ENCODE results near the gene SPATA31D1.
A peak's percentile ranks its signal among the peaks of the same experiment; 100 is the strongest.
"Not testable (repeated sequence)": the region's sequence is repeated elsewhere in the genome, so short reads cannot be mapped to it uniquely, and the experiment has no call there.

SPATA31D1 gene

DNA sequence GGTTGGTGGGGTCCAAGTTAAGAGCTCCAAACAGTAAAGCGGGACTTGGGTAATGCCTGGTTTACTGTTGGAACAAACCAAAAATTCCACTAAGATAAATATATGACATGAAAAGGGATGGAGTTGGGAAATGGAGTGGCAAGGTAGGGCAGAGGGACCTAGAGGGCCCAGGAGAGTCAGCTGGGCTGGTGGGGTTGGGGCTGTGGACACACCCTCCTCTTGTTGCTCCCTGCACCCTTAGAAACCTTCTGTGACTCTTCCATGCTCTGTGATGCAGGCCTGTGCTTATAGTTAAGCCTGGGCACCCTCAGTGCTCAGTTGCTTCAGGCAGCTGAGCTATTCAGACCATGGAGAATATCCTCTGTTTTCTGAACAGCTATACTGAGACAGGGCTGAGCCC lies at the start of gene SPATA31D1:
TSS of gene SPATA31D1 (plus strand) at position 301 of the 400 bp plus-strand sequence. CDS start at position 348, 47 bp downstream.
- DNase-seq (ENCODE audit: low read depth); H3K4me3 ChIP-seq (ENCODE audit: low read length): not testable (repeated sequence)

DNA sequence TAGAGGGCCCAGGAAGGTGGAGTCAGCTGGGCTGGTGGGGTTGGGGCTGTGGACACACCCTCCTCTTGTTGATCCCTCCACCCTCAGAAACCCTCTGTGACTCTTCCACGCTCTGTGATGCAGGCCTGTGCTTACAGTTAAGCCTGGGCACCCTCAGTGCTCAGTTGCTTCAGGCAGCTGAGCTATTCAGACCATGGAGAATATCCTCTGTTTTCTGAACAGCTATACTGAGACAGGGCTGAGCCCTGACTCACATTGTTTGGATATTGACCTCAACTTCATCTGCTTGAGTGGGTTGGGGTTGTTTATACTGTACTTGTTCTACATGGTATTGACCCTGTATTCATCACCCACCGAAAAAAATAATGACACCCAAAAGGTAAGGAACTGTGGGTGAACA lies 45.2 kb upstream of the SPATA31D1 start, which contains the start of gene SPATA31D3:
TSS of gene SPATA31D3 (plus strand) at position 108 of the 400 bp plus-strand sequence. CDS start at position 194, 86 bp downstream.
- H3K4me3 ChIP-seq (ENCODE audit: low read length); DNase-seq (ENCODE audit: low read depth): not testable (repeated sequence)

GRCh38 chr9:81948650-81949049 lies 39.9 kb upstream of the SPATA31D1 start:
- DNase-seq (ENCODE audit: low read depth); H3K4me3 ChIP-seq (ENCODE audit: low read length): not testable (repeated sequence)

DNA sequence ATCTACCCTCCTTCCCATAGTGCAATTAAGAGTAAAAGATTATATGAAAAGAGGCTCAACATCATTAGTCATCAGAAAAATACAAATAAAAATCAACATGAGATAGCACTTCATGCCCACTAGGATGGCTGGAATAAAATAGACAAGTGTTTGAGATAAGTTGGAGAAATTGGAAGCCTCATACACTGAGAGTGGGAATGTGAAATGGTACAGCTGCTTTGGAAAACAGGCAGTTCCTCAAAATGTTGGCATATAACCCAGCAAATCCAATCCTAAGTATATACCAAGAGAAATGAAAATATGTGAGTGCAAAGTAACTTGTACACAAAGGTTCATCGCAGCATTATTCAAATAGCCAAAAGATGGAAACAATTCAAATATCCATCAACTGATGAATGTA lies 35.5 kb upstream of the SPATA31D1 start:
- no peak overlapping the region for H3K4me3 ChIP-seq (ENCODE audit: low read length)
- no peak for TF ChIP-seq CTCF (IDR thresholded peaks at IDR 0.05; ENCODE audit: insufficient read depth, low read depth, low read length, missing control alignments)
- no peak for DNase-seq (ENCODE audit: low read depth)

DNA sequence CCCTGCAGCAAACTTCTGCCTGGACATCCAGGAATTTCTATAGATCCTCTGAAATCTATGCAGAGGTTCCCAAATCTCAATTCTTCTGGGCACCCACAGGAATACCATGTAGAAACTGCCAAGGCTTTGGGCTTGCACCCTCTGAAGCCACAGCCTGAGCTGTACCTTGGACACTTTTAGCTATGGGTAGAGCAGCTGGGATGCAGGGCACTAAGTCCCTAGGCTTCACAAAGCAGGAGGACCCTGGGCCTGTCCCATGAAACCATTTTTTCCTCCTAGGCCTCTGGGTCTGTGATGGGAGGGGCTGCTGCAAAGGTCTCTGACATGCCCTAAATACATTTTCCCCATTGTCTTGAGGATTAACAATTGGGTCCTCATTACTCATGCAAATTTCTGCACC lies 32.9 kb upstream of the SPATA31D1 start:
- DNase-seq (ENCODE audit: low read depth), result no peak
- no peak for TF ChIP-seq CTCF (IDR thresholded peaks at IDR 0.05; ENCODE audit: insufficient read depth, low read depth, low read length, missing control alignments)
- no peak overlapping the region for H3K4me3 ChIP-seq (ENCODE audit: low read length)

DNA sequence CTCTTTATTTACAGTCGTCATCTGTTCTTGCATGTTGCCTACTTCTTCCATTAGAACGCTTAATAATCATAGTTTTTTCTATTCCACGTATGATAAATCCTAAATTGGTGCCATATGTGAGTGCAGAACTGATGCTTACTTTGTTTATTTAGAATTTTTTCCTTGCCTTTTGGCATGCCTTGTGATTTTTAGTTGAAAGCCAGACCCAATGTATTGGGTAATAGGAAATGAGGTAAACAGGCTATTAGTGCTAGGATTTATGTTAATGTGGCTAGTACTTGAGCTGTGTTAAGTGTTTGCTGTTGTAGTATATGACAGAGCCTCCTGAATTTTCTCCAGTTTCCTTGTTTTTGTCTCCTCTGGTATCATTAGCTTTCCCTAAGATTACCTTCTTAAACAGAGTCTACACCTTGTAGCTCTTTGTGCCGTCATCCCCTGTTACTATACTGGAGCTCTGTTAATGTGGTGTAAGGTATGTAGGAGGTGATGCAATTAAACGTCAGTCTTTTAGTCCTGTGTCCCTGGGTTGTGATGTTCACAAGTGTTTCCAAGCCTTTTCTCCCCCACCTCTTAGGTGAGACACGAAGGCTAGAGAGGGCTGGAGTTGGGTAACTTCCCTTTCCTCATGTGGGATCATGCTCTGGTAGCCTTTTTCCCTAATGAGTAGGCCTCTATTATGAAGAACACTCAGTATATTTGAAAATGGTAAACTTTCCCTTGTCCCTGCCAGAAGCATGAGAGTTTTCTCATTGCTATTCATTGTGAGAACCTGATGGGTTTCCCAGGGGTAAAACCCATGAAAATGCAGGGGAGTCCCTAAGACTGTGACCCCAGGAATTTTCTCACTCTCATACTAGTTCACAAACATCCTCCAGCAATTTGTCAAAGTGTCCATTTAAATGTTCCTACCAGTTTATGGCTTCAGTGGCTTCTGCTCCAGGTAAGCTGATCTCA lies 24.1 kb upstream of the SPATA31D1 start:
- no peak for DNase-seq (ENCODE audit: low read depth)
- H3K4me3 ChIP-seq (ENCODE audit: low read length), result no peak overlapping the region
- TF ChIP-seq CTCF (IDR thresholded peaks at IDR 0.05; ENCODE audit: insufficient read depth, low read depth, low read length, missing control alignments), result no peak

DNA sequence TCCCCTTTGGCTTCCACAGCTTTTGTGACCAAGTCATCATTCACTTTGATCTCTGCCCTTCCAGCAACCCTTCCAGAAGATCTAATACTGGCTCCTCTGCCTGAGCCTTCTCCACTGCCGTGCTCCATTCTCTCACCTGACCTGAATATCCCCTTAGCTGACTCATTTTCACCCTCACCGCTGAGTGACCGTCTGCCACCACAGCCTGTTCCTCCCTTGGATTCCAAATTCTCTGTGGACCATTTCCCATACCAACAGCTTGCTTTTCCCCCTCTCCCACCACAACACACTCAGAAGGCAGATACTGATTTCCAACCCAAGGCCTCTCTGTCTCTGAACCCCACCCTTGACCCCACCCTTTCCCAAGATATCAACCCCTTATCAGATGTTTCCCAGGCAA lies 20.5 kb upstream of the SPATA31D1 start:
- no peak overlapping the region for H3K4me3 ChIP-seq (ENCODE audit: low read length)
- DNase-seq (ENCODE audit: low read depth), result no peak
- no peak for TF ChIP-seq CTCF (IDR thresholded peaks at IDR 0.05; ENCODE audit: insufficient read depth, low read depth, low read length, missing control alignments)

GRCh38 chr9:81969971-81970370 lies 18.6 kb upstream of the SPATA31D1 start:
- peak; percentile 43 for DNase-seq (ENCODE audit: low read depth)
- H3K4me3 ChIP-seq (ENCODE audit: low read length), result no peak overlapping the region
- TF ChIP-seq CTCF (IDR thresholded peaks at IDR 0.05; ENCODE audit: insufficient read depth, low read depth, low read length, missing control alignments), result peak; percentile 25

Measured in epithelial cell of esophagus (primary cell).